Right lobe of liver (tissue), 6 donors: ENCODE data around the gene PSD4. TPM values are rescaled to one million over a fixed set of nuclear protein-coding genes. Genes with fewer than 3 reads are reported as not detected.

Experiments
- ATAC-seq, 4 donors: fragments of 200-7000 bp; cut with Tn5 transposase; one replicate each; pipeline ENCODE4 v1.9.1; 2020; ENCODE audit warnings: mild to moderate bottlenecking in 4 of 4, moderate library complexity in 4 of 4
- DNase-seq, 3 donors: peaks; one replicate each; pipeline ENCODE4 v3.0.0-alpha.2; 2020
- H3K27ac ChIP-seq, 3 donors: fragments of 200-600 bp; one replicate each; pipeline ENCODE4 v1.8.0; 2022
- H3K27me3 ChIP-seq, 2 donors: fragments of 200-600 bp; one replicate each; pipeline ENCODE4 v1.8.0; 2022
- H3K36me3 ChIP-seq, 4 donors: fragments of 200-600 bp; sonication (generic) in 1 of 4; one replicate each; pipeline versions ENCODE4 v1.5.1 to v1.8.0; 2017 to 2022; ENCODE audit warnings: control low read depth in 1 of 4
- H3K4me1 ChIP-seq, 4 donors: fragments of 200-600 bp; sonication (generic) in 1 of 4; one replicate each; pipeline versions ENCODE4 v1.5.1 to v1.8.0; 2017 to 2022; ENCODE audit warnings: control low read depth in 1 of 4
- H3K4me3 ChIP-seq, 3 donors: fragments of 200-600 bp; one replicate each; pipeline ENCODE4 v1.8.0; 2022
- H3K9me3 ChIP-seq, 4 donors: fragments of 200-600 bp; sonication (generic) in 1 of 4; one replicate each; pipeline versions ENCODE4 v1.5.1 to v1.8.0; 2017 to 2022; ENCODE audit warnings: control low read depth in 1 of 4
- POLR2A ChIP-seq: fragments of 450-650 bp; IDR thresholded peaks from one replicate; pipeline ENCODE4 v1.6.1; 2017; ENCODE audit warnings: antibody characterized with exemption, mild to moderate bottlenecking
- WGBS: methylation state at CpG from one replicate; pipeline ENCODE4 v1.1.6; 2018; ENCODE audit warnings: low coverage, low lambda C conversion rate; ENCODE audit not compliant: insufficient coverage; ENCODE audit errors: missing lambda C conversion rate; 5-methylcytosine and 5-hydroxymethylcytosine counted together
- intact Hi-C, 2 donors: fragments of 100-400 bp; cut with DNase I; formaldehyde crosslinking; loops; one replicate each; pipeline versions ENCODE4 v1.11.2 to v1.14.1; 2022
- total RNA-seq, 6 experiments: library from RNA; depleted of rRNA in 2 of 6; stranded (reverse); fragments of >200 nt in 2 of 6; fragmentation: NEBNext Ultra II Directional in 3 of 6; extraction: Animal tissue kit (Norgen Biotek cat#: 25700) in 3 of 6; gene quantifications; one replicate each; pipeline versions ENCODE4 v1.1.0 to v1.2.4, GENCODE V29; 2016 to 2023
- TF ChIP-seq, protein P1 (sequence below), 4 donors: fragments of 200-600 bp in 3 of 4; fragments of 450-650 bp in 1 of 4; IDR thresholded peaks; one replicate each; pipeline versions ENCODE4 v1.5.1 to v1.8.0; 2016 to 2022; ENCODE audit warnings: antibody characterized with exemption in 4 of 4, mild to moderate bottlenecking in 2 of 4
- donor health status: DM: no; HTN: yes; CAD: no.
- donor health status: DM: no; HTN: no; CAD: no.
- donor health status: DM: no; HTN: no; CAD: no.
- donor health status: DM: no; HTN: yes; CAD: no.
- donor health status: DM: no; HTN: yes; CAD: no.

Gene PSD4
- total RNA-seq, 6 experiments from 2014 or later, result 38.0 to 77.8 (median 58.7) TPM

DNA sequence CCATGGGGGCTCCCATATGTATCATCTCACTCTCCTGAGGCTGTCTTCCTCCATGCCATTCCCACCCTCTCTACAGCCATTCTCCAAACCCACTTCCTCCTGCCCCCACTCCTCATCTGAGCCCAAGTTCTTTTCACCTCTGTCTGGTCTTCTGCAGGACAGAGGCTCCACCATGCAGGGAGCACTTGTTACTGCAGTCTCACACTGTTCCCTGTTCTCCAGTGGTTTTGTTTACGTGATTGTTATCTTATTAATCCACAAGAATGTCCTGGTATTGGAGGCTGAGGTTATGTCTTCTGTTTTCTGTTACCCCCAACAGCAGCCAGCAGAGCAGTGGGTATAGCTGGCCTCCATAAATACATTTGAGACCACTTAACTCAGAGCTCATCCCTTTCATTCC is 53.5 kb downstream of the PSD4 start:
- TF ChIP-seq, protein P1, sequence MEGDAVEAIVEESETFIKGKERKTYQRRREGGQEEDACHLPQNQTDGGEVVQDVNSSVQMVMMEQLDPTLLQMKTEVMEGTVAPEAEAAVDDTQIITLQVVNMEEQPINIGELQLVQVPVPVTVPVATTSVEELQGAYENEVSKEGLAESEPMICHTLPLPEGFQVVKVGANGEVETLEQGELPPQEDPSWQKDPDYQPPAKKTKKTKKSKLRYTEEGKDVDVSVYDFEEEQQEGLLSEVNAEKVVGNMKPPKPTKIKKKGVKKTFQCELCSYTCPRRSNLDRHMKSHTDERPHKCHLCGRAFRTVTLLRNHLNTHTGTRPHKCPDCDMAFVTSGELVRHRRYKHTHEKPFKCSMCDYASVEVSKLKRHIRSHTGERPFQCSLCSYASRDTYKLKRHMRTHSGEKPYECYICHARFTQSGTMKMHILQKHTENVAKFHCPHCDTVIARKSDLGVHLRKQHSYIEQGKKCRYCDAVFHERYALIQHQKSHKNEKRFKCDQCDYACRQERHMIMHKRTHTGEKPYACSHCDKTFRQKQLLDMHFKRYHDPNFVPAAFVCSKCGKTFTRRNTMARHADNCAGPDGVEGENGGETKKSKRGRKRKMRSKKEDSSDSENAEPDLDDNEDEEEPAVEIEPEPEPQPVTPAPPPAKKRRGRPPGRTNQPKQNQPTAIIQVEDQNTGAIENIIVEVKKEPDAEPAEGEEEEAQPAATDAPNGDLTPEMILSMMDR (IDR thresholded peaks at IDR 0.05), result no peak
- no peak for TF ChIP-seq POLR2A
- ATAC-seq, result peak in 2 of 4 donors; percentile 7 to 15
- H3K27me3 ChIP-seq, result no peaks in the 10 kb centered on the region
- no peaks in the 10 kb centered on the region for H3K9me3 ChIP-seq
- peaks cover 0 to 9% (median 0%) of the 10 kb centered on the region in 4 donors for H3K4me1 ChIP-seq
- DNase-seq, result no peak
- no peak overlapping the region for H3K4me3 ChIP-seq
- no peak overlapping the region for H3K27ac ChIP-seq
- H3K36me3 ChIP-seq, result no peaks in the 10 kb centered on the region
- intact Hi-C loops, result no loop called here
- WGBS, result 45% methylated on average over 1 of the region's 1 CpG

DNA sequence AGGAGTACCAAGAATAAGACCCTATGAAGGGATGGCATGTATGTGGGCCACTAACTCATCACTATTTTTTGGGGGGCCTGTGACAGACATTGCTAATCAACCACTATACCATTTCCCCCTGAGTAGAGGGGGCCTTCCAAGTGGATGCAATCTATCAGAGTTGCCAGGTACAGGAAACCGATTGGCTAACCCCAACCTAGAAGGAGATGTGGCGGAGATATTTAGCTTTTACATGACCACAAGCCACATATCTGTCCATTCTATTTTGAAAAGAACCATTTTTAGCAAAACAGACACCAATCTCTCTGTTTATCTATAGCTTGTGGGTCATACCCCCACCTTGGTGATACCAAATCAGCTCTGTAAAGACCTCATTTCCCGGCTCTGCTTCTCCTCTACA is 53.9 kb downstream of the PSD4 start:
- H3K4me1 ChIP-seq, result peaks cover 0 to 9% (median 0%) of the 10 kb centered on the region in 4 donors
- H3K27me3 ChIP-seq, result no peaks in the 10 kb centered on the region
- no peak for DNase-seq
- TF ChIP-seq POLR2A, result no peak
- TF ChIP-seq, protein P1 (IDR thresholded peaks at IDR 0.05), result no peak
- H3K9me3 ChIP-seq, result no peaks in the 10 kb centered on the region
- H3K4me3 ChIP-seq, result no peak overlapping the region
- no peak overlapping the region for H3K27ac ChIP-seq
- ATAC-seq, result no peak
- intact Hi-C loops, result no loop called here
- 80% methylated on average over 1 of the region's 3 CpGs for WGBS
- H3K36me3 ChIP-seq, result no peaks in the 10 kb centered on the region

DNA sequence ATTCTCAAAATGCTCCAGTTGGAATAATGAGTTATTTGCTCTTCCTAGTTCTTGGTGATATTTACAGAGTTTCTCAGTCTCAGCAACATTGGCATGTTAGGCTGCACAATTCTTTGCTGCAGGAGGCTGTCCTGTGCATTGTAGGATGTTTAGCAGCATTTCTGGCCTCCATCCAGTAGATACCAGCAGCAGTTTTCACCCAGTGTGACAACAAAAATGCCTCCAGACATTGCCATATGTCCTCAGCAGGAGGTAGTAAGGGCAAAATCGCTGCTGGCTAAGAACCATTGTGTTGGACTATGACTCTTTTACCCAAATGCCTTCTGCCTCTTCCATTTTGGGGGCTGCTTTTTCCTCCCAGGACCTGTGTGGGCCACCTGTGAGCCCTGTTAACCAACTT is 54.6 kb downstream of the PSD4 start:
- no peak overlapping the region for H3K4me3 ChIP-seq
- H3K9me3 ChIP-seq, result no peaks in the 10 kb centered on the region
- TF ChIP-seq, protein P1 (IDR thresholded peaks at IDR 0.05), result no peak
- H3K27ac ChIP-seq, result no peak overlapping the region
- H3K4me1 ChIP-seq, result peaks cover 0 to 9% (median 0%) of the 10 kb centered on the region in 4 donors
- no peak for ATAC-seq
- 100% methylated on average over 1 of the region's 1 CpG for WGBS
- DNase-seq, result no peak
- H3K36me3 ChIP-seq, result no peaks in the 10 kb centered on the region
- no peaks in the 10 kb centered on the region for H3K27me3 ChIP-seq
- intact Hi-C loops, result no loop called here

DNA sequence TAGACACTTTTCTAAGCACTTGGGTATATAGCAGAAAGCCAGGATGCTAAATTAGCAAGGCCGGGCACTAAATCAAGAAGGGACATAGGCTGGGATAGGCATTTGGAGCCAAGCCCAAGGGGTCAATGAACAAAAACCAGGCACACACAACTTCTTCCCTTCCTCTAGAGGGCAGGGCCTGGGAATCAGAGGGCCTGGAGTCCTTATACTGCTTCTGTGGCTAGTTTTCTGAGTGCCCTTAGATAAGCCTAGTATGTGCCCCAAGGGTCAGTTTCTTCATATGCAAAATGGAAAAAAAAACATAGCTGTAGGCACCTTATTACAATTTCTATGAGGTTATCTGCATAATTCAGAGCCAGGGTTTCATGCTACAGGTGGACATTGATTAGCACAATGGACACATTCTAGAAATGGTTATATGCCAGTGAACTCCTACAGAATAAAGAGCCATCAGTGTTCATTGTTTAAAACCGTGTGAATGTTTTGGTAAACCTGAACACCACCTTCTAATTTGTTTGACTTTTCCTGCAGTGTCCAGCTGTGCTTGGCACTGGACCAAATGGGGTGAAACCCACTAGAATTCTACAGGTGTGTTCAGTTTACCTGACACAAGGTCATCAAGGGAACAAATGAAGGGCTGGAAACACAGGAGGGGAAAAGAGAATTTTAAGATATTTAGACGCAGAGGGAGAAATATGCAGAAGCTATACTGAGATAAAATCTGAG is 55.4 kb downstream of the PSD4 start:
- intact Hi-C loops, result no loop called here
- no peaks in the 10 kb centered on the region for H3K9me3 ChIP-seq
- TF ChIP-seq, protein P1 (IDR thresholded peaks at IDR 0.05), result peak in 3 of 4 donors; percentile 22 to 43 (median 35)
- TF ChIP-seq POLR2A, result no peak
- ATAC-seq (peak; percentile 71 to 91 (median 75)), DNase-seq (no peak)
- no peak overlapping the region for H3K4me3 ChIP-seq
- no peak overlapping the region for H3K27ac ChIP-seq
- H3K36me3 ChIP-seq, result no peaks in the 10 kb centered on the region
- 17% methylated on average over 2 of the region's 3 CpGs for WGBS
- H3K27me3 ChIP-seq, result no peaks in the 10 kb centered on the region
- peaks cover 0 to 9% (median 0%) of the 10 kb centered on the region in 4 donors for H3K4me1 ChIP-seq
